Measurements from ENCODE around the gene ACKR1.
A peak's percentile ranks its signal among the peaks of the same experiment; 100 is the strongest.

The ACKR1 gene

GRCh38 chr1:159207774-159208173 lies 3.1 kb downstream of the ACKR1 start:
- DNase-seq (ENCODE audit: low read depth) = no peak
- Histone ChIP-seq H3K9me3 (ENCODE audit: control insufficient read depth, low read length) (no peaks in the 10 kb centered on the region), H3K9ac (ENCODE audit: low read length) (no peak overlapping the region), H3K36me3 (ENCODE audit: control insufficient read depth, insufficient read depth, low read length, severe bottlenecking) (no peaks in the 10 kb centered on the region), H3K4me1 (ENCODE audit: control insufficient read depth, insufficient read depth, low read length) (no peaks in the 10 kb centered on the region), H3K4me3 (ENCODE audit: low read length) (no peak overlapping the region), H3K27me3 (replicated peaks; ENCODE audit: control insufficient read depth, insufficient read depth, low read length) (peaks cover 59% of the 10 kb centered on the region)

DNA sequence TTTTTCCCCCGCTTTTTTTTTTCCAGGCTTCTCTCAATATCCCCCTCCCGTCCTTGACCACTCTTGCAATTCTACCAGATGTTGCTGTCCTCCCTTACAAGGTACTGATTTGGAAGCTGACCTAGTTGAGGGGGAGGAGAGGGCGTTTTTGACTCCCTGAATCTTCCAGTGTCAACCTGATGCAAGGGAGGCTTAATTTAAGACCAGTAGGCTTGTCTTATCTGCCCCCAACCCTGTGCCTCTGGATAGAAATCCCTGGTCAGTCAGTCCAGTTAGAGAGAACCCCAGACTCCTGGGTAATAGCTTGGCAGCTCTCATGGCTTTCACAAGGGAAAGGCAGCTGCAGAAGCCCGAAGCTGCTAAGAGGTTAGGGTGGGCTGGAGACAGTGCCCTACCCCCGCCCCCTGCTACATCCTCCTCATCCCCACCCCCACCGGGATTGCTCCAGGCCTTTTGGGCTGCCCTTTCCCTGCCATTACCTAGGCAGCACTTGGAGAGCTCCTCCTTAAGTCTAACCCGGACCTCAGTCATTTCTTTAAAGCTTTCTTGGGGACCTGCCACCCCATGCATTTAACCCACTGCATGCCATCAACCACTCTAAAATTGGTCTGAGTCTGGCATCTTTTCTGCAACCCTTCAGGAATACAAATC lies 3.6 kb downstream of the ACKR1 start:
- H3K9me3 ChIP-seq (ENCODE audit: control insufficient read depth, low read length) = no peaks in the 10 kb centered on the region
- H3K36me3 ChIP-seq (ENCODE audit: control insufficient read depth, insufficient read depth, low read length, severe bottlenecking) = no peaks in the 10 kb centered on the region
- H3K27me3 ChIP-seq (replicated peaks; ENCODE audit: control insufficient read depth, insufficient read depth, low read length) = peaks cover 61% of the 10 kb centered on the region
- DNase-seq (ENCODE audit: low read depth) = no peak
- H3K4me1 ChIP-seq (ENCODE audit: control insufficient read depth, insufficient read depth, low read length) = no peaks in the 10 kb centered on the region
- H3K4me3 ChIP-seq (ENCODE audit: low read length) = no peak overlapping the region
- H3K9ac ChIP-seq (ENCODE audit: low read length) = no peak overlapping the region

- Histone ChIP-seq H3K9me3 (ENCODE audit: control insufficient read depth, low read length) (no peaks in the 10 kb centered on the region), H3K36me3 (ENCODE audit: control insufficient read depth, insufficient read depth, low read length, severe bottlenecking) (no peaks in the 10 kb centered on the region), H3K4me3 (ENCODE audit: low read length) (no peak overlapping the region), H3K27me3 (replicated peaks; ENCODE audit: control insufficient read depth, insufficient read depth, low read length) (peaks cover 57% of the 10 kb centered on the region), H3K9ac (ENCODE audit: low read length) (no peak overlapping the region), H3K4me1 (ENCODE audit: control insufficient read depth, insufficient read depth, low read length) (no peaks in the 10 kb centered on the region)
- DNase-seq (ENCODE audit: low read depth) = no peak
These were observed 4.4 kb downstream of the ACKR1 start for GRCh38 chr1:159209061-159209460.

GRCh38 chr1:159211331-159212136 lies 6.9 kb downstream of the ACKR1 start:
- Histone ChIP-seq H3K4me1 (ENCODE audit: control insufficient read depth, insufficient read depth, low read length) (no peaks in the 10 kb centered on the region), H3K4me3 (ENCODE audit: low read length) (no peak overlapping the region), H3K9ac (ENCODE audit: low read length) (no peak overlapping the region), H3K27me3 (replicated peaks; ENCODE audit: control insufficient read depth, insufficient read depth, low read length) (peaks cover 62% of the 10 kb centered on the region), H3K36me3 (ENCODE audit: control insufficient read depth, insufficient read depth, low read length, severe bottlenecking) (no peaks in the 10 kb centered on the region), H3K9me3 (ENCODE audit: control insufficient read depth, low read length) (no peaks in the 10 kb centered on the region)
- peak; percentile 49 for DNase-seq (ENCODE audit: low read depth)

DNA sequence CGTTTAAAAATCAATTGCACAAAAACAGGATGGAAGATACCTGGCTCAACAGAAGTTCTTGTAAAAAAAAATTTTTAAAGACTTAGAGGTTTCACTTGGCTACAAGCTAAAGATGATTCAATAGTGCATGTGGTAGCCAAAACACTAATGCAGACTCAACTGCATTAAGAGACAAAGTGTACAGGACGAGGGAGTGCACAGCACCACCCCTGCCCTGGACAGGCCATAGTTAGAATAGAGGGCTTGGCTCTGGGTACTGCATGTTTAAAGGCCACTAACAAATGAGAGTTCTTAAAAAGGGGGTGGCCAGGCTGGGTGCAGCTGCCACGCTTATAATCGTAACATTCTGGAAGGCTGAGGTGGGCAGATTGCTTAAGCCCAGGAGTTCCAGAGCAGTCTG lies 7.9 kb downstream of the ACKR1 start:
- no peaks in the 10 kb centered on the region for H3K9me3 ChIP-seq (ENCODE audit: control insufficient read depth, low read length)
- H3K27me3 ChIP-seq (replicated peaks; ENCODE audit: control insufficient read depth, insufficient read depth, low read length) = peaks cover 62% of the 10 kb centered on the region
- no peak overlapping the region for H3K9ac ChIP-seq (ENCODE audit: low read length)
- no peak overlapping the region for H3K4me3 ChIP-seq (ENCODE audit: low read length)
- H3K4me1 ChIP-seq (ENCODE audit: control insufficient read depth, insufficient read depth, low read length) = no peaks in the 10 kb centered on the region
- H3K36me3 ChIP-seq (ENCODE audit: control insufficient read depth, insufficient read depth, low read length, severe bottlenecking) = no peaks in the 10 kb centered on the region
- no peak for DNase-seq (ENCODE audit: low read depth)

GRCh38 chr1:159214149-159214760 lies 9.6 kb downstream of the ACKR1 start:
- H3K9me3 ChIP-seq (ENCODE audit: control insufficient read depth, low read length) = no peaks in the 10 kb centered on the region
- peaks cover 55% of the 10 kb centered on the region for H3K27me3 ChIP-seq (replicated peaks; ENCODE audit: control insufficient read depth, insufficient read depth, low read length)
- no peaks in the 10 kb centered on the region for H3K4me1 ChIP-seq (ENCODE audit: control insufficient read depth, insufficient read depth, low read length)
- H3K36me3 ChIP-seq (ENCODE audit: control insufficient read depth, insufficient read depth, low read length, severe bottlenecking) = no peaks in the 10 kb centered on the region
- DNase-seq (ENCODE audit: low read depth) = peak; percentile 73
- no peak overlapping the region for H3K4me3 ChIP-seq (ENCODE audit: low read length)
- H3K9ac ChIP-seq (ENCODE audit: low read length) = no peak overlapping the region

DNA sequence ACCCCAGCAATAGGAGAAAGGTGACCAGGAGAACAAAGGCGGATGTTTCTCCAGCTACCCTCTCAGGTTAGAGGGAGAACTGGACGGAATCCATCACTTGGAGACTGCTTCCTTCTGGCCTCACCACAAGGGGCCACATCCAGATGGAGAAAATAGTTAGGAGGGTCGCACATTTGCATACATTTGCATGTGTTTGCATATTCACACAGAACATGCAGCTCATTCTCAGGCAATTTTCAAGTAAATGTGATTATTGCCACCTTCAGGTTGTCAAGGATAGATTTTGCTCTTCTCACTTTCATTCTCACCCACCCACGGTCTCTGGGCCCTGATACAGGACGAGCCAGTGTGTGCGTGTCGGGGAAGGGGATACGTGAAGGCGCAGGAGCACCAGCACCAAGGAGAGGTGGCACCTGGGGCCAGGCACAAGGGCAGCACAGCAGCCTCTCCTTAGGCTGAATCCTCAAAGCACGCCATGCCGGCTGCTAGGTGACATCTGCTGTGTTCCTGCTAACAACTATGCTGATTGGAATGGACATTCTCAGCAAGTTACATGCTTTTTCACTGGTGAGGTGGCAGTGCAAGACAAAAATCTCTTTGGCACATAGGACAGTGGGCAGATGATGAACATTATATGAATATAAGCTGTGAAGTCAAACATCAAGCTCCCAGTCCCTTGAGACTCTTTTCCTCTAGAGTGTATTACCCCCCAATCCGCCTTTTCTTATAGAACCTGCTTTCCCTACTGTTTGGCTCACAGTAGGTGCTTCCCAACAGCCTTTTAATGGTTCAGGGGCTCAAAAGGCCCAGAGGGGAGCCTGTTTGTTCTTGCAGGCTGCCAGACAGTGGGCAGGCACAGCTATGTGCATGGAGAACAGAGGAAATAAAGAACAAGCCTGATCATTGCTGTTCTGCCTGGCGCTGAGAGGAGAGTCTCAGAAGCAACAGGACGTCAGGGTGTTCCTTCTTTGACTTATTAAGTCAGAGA lies 14.3 kb downstream of the ACKR1 start:
- H3K27me3 ChIP-seq (replicated peaks; ENCODE audit: control insufficient read depth, insufficient read depth, low read length) = peaks cover 31% of the 10 kb centered on the region

DNA sequence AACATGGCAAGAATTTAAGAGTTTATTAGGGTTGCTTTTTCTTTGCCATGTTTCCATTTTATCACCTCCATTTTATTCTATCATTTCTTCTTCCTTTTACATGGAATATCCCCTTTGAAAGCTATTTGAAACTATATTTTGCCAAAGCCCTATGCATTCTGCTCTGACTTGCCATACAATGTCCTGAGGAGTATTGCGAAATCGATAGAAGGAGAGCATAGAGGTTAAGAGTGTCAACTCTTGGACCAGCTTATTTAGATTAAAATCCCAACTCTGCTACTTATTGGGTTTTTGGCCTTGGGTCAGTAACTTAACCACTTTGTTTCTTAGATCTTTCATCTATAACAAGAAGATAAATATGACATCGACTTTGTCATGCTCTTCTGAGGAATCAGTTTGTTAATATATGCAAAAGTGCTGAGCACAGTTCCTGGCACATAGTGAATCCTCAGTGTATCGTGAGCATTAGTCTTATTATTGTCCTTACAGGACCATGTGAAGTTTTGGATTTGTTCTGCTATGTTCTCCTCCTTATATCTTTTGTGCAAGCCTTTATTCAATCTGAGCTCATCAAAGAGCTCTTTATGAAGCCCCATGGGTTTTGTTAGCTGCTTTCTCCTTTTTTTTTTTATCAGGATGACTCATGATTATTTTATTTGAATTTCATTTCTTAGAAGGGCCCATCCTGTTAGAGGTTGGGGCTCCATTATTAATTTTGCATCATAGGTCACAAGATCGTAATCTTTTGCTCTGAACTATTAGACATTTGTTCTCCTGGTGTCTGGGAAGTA lies 17.6 kb downstream of the ACKR1 start:
- peaks cover 18% of the 10 kb centered on the region for H3K27me3 ChIP-seq (replicated peaks; ENCODE audit: control insufficient read depth, insufficient read depth, low read length)
- H3K4me3 ChIP-seq (ENCODE audit: low read length) = no peak overlapping the region
- no peaks in the 10 kb centered on the region for H3K9me3 ChIP-seq (ENCODE audit: control insufficient read depth, low read length)
- H3K36me3 ChIP-seq (ENCODE audit: control insufficient read depth, insufficient read depth, low read length, severe bottlenecking) = no peaks in the 10 kb centered on the region
- H3K4me1 ChIP-seq (ENCODE audit: control insufficient read depth, insufficient read depth, low read length) = no peaks in the 10 kb centered on the region
- DNase-seq (ENCODE audit: low read depth) = no peak
- H3K9ac ChIP-seq (ENCODE audit: low read length) = no peak overlapping the region

More for the DNA sequence above, 14.3 kb downstream of the ACKR1 start:
- no peak overlapping the region for H3K9ac ChIP-seq (ENCODE audit: low read length)
- no peaks in the 10 kb centered on the region for H3K36me3 ChIP-seq (ENCODE audit: control insufficient read depth, insufficient read depth, low read length, severe bottlenecking)
- H3K4me1 ChIP-seq (ENCODE audit: control insufficient read depth, insufficient read depth, low read length) = no peaks in the 10 kb centered on the region
- no peak for DNase-seq (ENCODE audit: low read depth)
- H3K4me3 ChIP-seq (ENCODE audit: low read length) = no peak overlapping the region
- H3K9me3 ChIP-seq (ENCODE audit: control insufficient read depth, low read length) = no peaks in the 10 kb centered on the region

DNA sequence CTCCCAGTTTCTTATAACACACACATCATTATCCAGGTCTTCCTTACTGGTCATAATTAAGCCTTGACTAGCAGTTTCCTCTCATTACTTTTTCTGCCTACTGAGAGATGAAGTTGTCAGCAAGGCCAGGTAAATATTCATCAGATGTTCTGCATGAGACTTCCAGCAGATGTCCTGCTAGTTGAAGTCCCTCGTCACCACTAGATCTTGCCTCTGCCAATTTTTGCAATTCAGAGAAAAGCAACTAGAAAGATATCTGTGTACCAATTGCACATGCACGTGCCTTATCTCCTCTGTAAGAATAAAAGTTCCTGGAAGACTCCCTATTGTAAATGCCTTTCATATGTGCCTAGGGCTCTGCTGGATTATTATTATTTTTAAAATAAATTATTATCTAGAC lies 18.3 kb downstream of the ACKR1 start:
- H3K4me1 ChIP-seq (ENCODE audit: control insufficient read depth, insufficient read depth, low read length) = no peaks in the 10 kb centered on the region
- peaks cover 22% of the 10 kb centered on the region for H3K27me3 ChIP-seq (replicated peaks; ENCODE audit: control insufficient read depth, insufficient read depth, low read length)
- no peaks in the 10 kb centered on the region for H3K36me3 ChIP-seq (ENCODE audit: control insufficient read depth, insufficient read depth, low read length, severe bottlenecking)
- H3K9ac ChIP-seq (ENCODE audit: low read length) = no peak overlapping the region
- no peak for DNase-seq (ENCODE audit: low read depth)
- H3K9me3 ChIP-seq (ENCODE audit: control insufficient read depth, low read length) = no peaks in the 10 kb centered on the region
- H3K4me3 ChIP-seq (ENCODE audit: low read length) = no peak overlapping the region

GRCh38 chr1:159228554-159228953 lies 23.9 kb downstream of the ACKR1 start:
- H3K9ac ChIP-seq (ENCODE audit: low read length) = no peak overlapping the region
- no peaks in the 10 kb centered on the region for H3K4me1 ChIP-seq (ENCODE audit: control insufficient read depth, insufficient read depth, low read length)
- no peaks in the 10 kb centered on the region for H3K9me3 ChIP-seq (ENCODE audit: control insufficient read depth, low read length)
- no peak overlapping the region for H3K4me3 ChIP-seq (ENCODE audit: low read length)
- no peak for DNase-seq (ENCODE audit: low read depth)
- H3K27me3 ChIP-seq (replicated peaks; ENCODE audit: control insufficient read depth, insufficient read depth, low read length) = peaks cover 17% of the 10 kb centered on the region
- no peaks in the 10 kb centered on the region for H3K36me3 ChIP-seq (ENCODE audit: control insufficient read depth, insufficient read depth, low read length, severe bottlenecking)
